ENCODE data around the gene STIM1. TPM values are rescaled to one million over a fixed set of nuclear protein-coding genes. Genes with fewer than 3 reads are reported as not detected.

Gene STIM1
- total RNA-seq, 1 experiment from 2014 or later = 15.2 TPM

DNA sequence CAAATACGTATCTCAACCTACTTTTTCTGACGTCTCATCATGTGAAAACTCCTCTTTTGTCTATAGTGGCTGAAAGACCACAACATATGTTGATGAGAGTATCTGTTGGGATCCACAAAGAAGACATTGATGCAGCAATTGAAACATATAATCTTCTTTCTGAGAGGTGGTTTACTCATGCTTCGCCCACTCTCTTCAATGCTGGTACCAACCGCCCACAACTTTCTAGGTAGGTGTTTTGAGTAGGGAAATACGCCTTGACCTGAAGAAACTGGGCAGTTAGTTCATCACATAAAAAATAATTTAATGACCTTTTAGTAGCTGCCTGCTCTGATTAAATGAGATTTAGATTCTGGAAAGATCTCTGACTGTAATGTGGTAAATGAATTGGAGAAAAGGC lies 256.4 kb downstream of the STIM1 start:
- H2BK15ac ChIP-seq (ENCODE audit: low read depth, low read length) = no peak overlapping the region
- H3K79me1 ChIP-seq (ENCODE audit: insufficient read depth, low read depth, low read length, poor library complexity, severe bottlenecking) = no peaks in the 10 kb centered on the region
- no peak overlapping the region for H4K8ac ChIP-seq (replicated peaks; ENCODE audit: insufficient read length, low read depth, low read length)
- no peaks in the 10 kb centered on the region for H3K27me3 ChIP-seq (ENCODE audit: insufficient read depth, low read length)
- DNase-seq = no peak
- no peak overlapping the region for H3K27ac ChIP-seq (ENCODE audit: insufficient read length, low read depth, low read length)
- H4K91ac ChIP-seq (ENCODE audit: insufficient read length, low read depth, low read length) = no peak overlapping the region
- H2BK20ac ChIP-seq (ENCODE audit: low read depth, low read length, poor library complexity, severe bottlenecking) = no peak overlapping the region
- no peak overlapping the region for H3K4ac ChIP-seq (ENCODE audit: low read depth, low read length)
- TF ChIP-seq, protein P1, sequence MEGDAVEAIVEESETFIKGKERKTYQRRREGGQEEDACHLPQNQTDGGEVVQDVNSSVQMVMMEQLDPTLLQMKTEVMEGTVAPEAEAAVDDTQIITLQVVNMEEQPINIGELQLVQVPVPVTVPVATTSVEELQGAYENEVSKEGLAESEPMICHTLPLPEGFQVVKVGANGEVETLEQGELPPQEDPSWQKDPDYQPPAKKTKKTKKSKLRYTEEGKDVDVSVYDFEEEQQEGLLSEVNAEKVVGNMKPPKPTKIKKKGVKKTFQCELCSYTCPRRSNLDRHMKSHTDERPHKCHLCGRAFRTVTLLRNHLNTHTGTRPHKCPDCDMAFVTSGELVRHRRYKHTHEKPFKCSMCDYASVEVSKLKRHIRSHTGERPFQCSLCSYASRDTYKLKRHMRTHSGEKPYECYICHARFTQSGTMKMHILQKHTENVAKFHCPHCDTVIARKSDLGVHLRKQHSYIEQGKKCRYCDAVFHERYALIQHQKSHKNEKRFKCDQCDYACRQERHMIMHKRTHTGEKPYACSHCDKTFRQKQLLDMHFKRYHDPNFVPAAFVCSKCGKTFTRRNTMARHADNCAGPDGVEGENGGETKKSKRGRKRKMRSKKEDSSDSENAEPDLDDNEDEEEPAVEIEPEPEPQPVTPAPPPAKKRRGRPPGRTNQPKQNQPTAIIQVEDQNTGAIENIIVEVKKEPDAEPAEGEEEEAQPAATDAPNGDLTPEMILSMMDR (conservative IDR thresholded peaks at IDR 0.05) = no peak
- no peaks in the 10 kb centered on the region for H3K79me2 ChIP-seq (ENCODE audit: insufficient read depth, low read length)
- Mint-ChIP-seq H3K36me3 (ENCODE audit: insufficient read depth in 1 of 3, low read depth in 3 of 3) (peaks cover 23 to 73% (median 66%) of the 10 kb centered on the region in 3 experiments; a peak in 6 of 7 replicates), H3K4me1 (no peaks in the 10 kb centered on the region), H3K9me3 (no peaks in the 10 kb centered on the region; a peak in 1 of 5 replicates), H3K27ac (no peak overlapping the region; a peak in 1 of 7 replicates), H3K4me3 (no peak overlapping the region), H3K27me3 (ENCODE audit: low read depth) (no peaks in the 10 kb centered on the region)
- H2BK120ac ChIP-seq (ENCODE audit: low read depth, low read length, poor library complexity, severe bottlenecking) = no peak overlapping the region
- no peak overlapping the region for H3K9ac ChIP-seq (ENCODE audit: extremely low read depth, insufficient read length, low read length)
- no peak overlapping the region for H2AFZ ChIP-seq (ENCODE audit: low read length)
- no CpG with 5 or more reads among the region's 5 CpGs for WGBS (ENCODE audit: extremely low coverage, insufficient read length, low lambda C conversion rate)
- no peak overlapping the region for H3T11ph ChIP-seq (ENCODE audit: low read length)
- no peaks in the 10 kb centered on the region for H3K23me2 ChIP-seq (ENCODE audit: insufficient read length, low read depth, low read length, poor library complexity, severe bottlenecking)
- H2BK5ac ChIP-seq (ENCODE audit: insufficient read length, low read length) = no peak overlapping the region
- no peaks in the 10 kb centered on the region for H3K4me1 ChIP-seq (ENCODE audit: insufficient read depth, low read length)
- H2BK12ac ChIP-seq (ENCODE audit: insufficient read length, low read depth, low read length) = no peak overlapping the region
- H3K56ac ChIP-seq (ENCODE audit: insufficient read length, low read depth, low read length) = no peak overlapping the region
- no peak overlapping the region for H2AK5ac ChIP-seq (ENCODE audit: insufficient read length, low read length)
- H4K20me1 ChIP-seq (ENCODE audit: control insufficient read depth, insufficient read depth, insufficient read length) = no peaks in the 10 kb centered on the region
- no peak overlapping the region for H3K23ac ChIP-seq (ENCODE audit: insufficient read length, low read depth, low read length)
- H3K4me2 ChIP-seq (ENCODE audit: insufficient read depth, insufficient read length, low read length) = no peak overlapping the region
- no peak overlapping the region for H3K14ac ChIP-seq (ENCODE audit: insufficient read depth, low read length)
- no peak overlapping the region for H3K18ac ChIP-seq (ENCODE audit: insufficient read length, low read depth, low read length)
- H4K5ac ChIP-seq (ENCODE audit: insufficient read length, low read depth, low read length) = no peak overlapping the region
- no peaks in the 10 kb centered on the region for H3K9me3 ChIP-seq (ENCODE audit: control insufficient read depth, low read depth, low read length)

Data from H9 (cell line).